B cell (primary cell): ENCODE data around the gene PTPN20. TPM values are rescaled to one million over a fixed set of nuclear protein-coding genes. Genes with fewer than 3 reads are reported as not detected.
"Not testable (repeated sequence)": the region's sequence is repeated elsewhere in the genome, so short reads cannot be mapped to it uniquely, and the experiment has no call there.

Experiments
- ATAC-seq: fragments of 200-7000 bp; cut with Tn5 transposase; one replicate; pipeline ENCODE4 v1.10.0; 2021; ENCODE audit warnings: low read depth, mild to moderate bottlenecking, moderate number of reproducible peaks, moderate library complexity
- CTCF ChIA-PET: fragments of 350-600 bp; sonication (Branson Sonifier 250); formaldehyde crosslinking; loops from one replicate; lab custom pipeline; 2021; ENCODE audit warnings: antibody characterized with exemption, inconsistent platforms; lab: Charles Lee
- POLR2A ChIA-PET: fragments of 350-600 bp; sonication (Branson Sonifier 250); formaldehyde crosslinking; loops from one replicate; lab custom pipeline; 2021; ENCODE audit warnings: antibody characterized with exemption; lab: Charles Lee
- DNase-seq: peaks from one replicate; pipeline ENCODE4 v3.0.0; 2013
- H2AFZ ChIP-seq: 2 replicates; pipeline ENCODE4 v1.6.1; 2012; ENCODE audit warnings: mild to moderate bottlenecking, low read depth, low read length; ENCODE audit not compliant: insufficient read depth, poor library complexity, severe bottlenecking
- H3K27ac ChIP-seq, 2 donors: 1 replicate in 1 of 2; 2 replicates in 1 of 2; pipeline ENCODE4 v1.5.1; 2012 to 2013; ENCODE audit warnings: low read length in 2 of 2, mild to moderate bottlenecking in 2 of 2, moderate library complexity in 1 of 2
- H3K27me3 ChIP-seq, 4 experiments: fragments of 200-600 bp in 1 of 4; sonication (generic) in 1 of 4; replicated peaks in 1 of 4; 1 replicate in 2 of 4; 2 replicates in 2 of 4; pipeline versions ENCODE4 v1.6.1 to v1.7.0; 2013 to 2016; ENCODE audit warnings: low read length in 3 of 4, mild to moderate bottlenecking in 2 of 4, mixed read lengths in 1 of 4, moderate library complexity in 1 of 4; ENCODE audit not compliant: insufficient read depth in 4 of 4, control insufficient read depth in 3 of 4; ENCODE audit errors: control extremely low read depth in 1 of 4
- H3K36me3 ChIP-seq, 2 experiments: replicated peaks in 1 of 2; 1 replicate in 1 of 2; 2 replicates in 1 of 2; pipeline versions ENCODE4 v1.6.1 to v1.7.1; 2013; ENCODE audit warnings: low read length in 1 of 2; ENCODE audit not compliant: insufficient read depth in 2 of 2, control insufficient read depth in 1 of 2; ENCODE audit errors: control extremely low read depth in 1 of 2, extremely low read depth in 1 of 2
- H3K4me1 ChIP-seq, 2 donors: fragments of 200-600 bp in 1 of 2; sonication (generic) in 1 of 2; 1 replicate in 1 of 2; 2 replicates in 1 of 2; pipeline versions ENCODE4 v1.5.1 to v1.6.1; 2013 to 2017; ENCODE audit warnings: low read length in 2 of 2; ENCODE audit not compliant: control insufficient read depth in 2 of 2, insufficient read depth in 2 of 2
- H3K4me2 ChIP-seq: replicated peaks from 2 replicates; pipeline ENCODE3; 2012; ENCODE audit warnings: mild to moderate bottlenecking, low read depth, low read length; ENCODE audit not compliant: poor library complexity, severe bottlenecking
- H3K4me3 ChIP-seq, 5 experiments: fragments of 200-600 bp in 1 of 5; sonication (generic) in 1 of 5; 1 replicate in 3 of 5; 2 replicates in 2 of 5; pipeline versions ENCODE4 v1.5.1 to v1.7.0; 2011 to 2016; ENCODE audit warnings: low read length in 4 of 5, mild to moderate bottlenecking in 4 of 5, low read depth in 2 of 5, control low read depth in 1 of 5, moderate library complexity in 1 of 5; ENCODE audit not compliant: insufficient read depth in 1 of 5; ENCODE audit errors: control extremely low read depth in 1 of 5, extremely low read depth in 1 of 5
- H3K79me2 ChIP-seq: fragments of 200-600 bp; sonication (generic); one replicate; pipeline ENCODE4 v1.6.0; 2016; ENCODE audit warnings: low read length; ENCODE audit not compliant: control insufficient read depth, insufficient read depth
- H3K9ac ChIP-seq: fragments of 200-600 bp; sonication (generic); 2 replicates; pipeline ENCODE4 v1.6.1; 2017; ENCODE audit warnings: mild to moderate bottlenecking, low read length, moderate library complexity
- H3K9me3 ChIP-seq, 3 donors: one replicate each; pipeline versions ENCODE4 v1.6.1 to v1.7.1; 2013; ENCODE audit warnings: low read length in 2 of 3; ENCODE audit not compliant: control insufficient read depth in 2 of 3, insufficient read depth in 1 of 3; ENCODE audit errors: control extremely low read depth in 1 of 3
- H4K20me1 ChIP-seq: 2 replicates; pipeline ENCODE4 v1.6.0; 2012; ENCODE audit warnings: mild to moderate bottlenecking, low read length; ENCODE audit not compliant: insufficient read depth, control insufficient read depth, poor library complexity, severe bottlenecking
- H3K27ac Mint-ChIP-seq: one replicate; pipeline ENCODE4 v1.8.0; 2021; ENCODE audit warnings: mixed read lengths
- H3K27me3 Mint-ChIP-seq: one replicate; pipeline ENCODE4 v1.8.0; 2021; ENCODE audit warnings: mixed read lengths
- H3K4me1 Mint-ChIP-seq: one replicate; pipeline ENCODE4 v1.8.0; 2021; ENCODE audit warnings: mixed read lengths
- H3K4me3 Mint-ChIP-seq: one replicate; pipeline ENCODE4 v1.8.0; 2021; ENCODE audit warnings: mixed read lengths
- H3K9me3 Mint-ChIP-seq: one replicate; pipeline ENCODE4 v1.8.0; 2022; ENCODE audit warnings: mixed read lengths; ENCODE audit not compliant: insufficient read depth
- WGBS: methylation state at CpG from one replicate; pipeline ENCODE4 v1.1.5; 2013; ENCODE audit warnings: missing lambda C conversion rate; ENCODE audit not compliant: insufficient coverage; 5-methylcytosine and 5-hydroxymethylcytosine counted together
- intact Hi-C: fragments of 100-400 bp; cut with micrococcal nuclease; formaldehyde crosslinking; loops from one replicate; pipeline ENCODE4 v1.10.0; 2022
- polyA plus RNA-seq: library from polyadenylated mRNA; depleted of rRNA; stranded (reverse); fragments of >200 nt; gene quantifications from 2 replicates; pipeline ENCODE4 v1.2.3, GENCODE V29; 2012
- total RNA-seq, 2 donors: library from RNA; stranded (reverse); fragments of 120-200 nt in 1 of 2; gene quantifications; 1 replicate in 1 of 2; 2 replicates in 1 of 2; pipeline versions ENCODE4 v1.2.3 to v1.2.4, GENCODE V29; 2013 to 2022

PTPN20 gene
- total and polyA plus RNA-seq, 2 donors (not counting 1 experiment from before 2014, with no cell fraction given), result 0.24 to 4.2 TPM

- H3K9me3 Mint-ChIP-seq, H3K4me2 ChIP-seq, intact Hi-C loops, H4K20me1 ChIP-seq, CTCF ChIA-PET, H3K27ac Mint-ChIP-seq, H3K4me3 ChIP-seq, DNase-seq, H3K4me1 ChIP-seq, POLR2A ChIA-PET, H2AFZ ChIP-seq, H3K9me3 ChIP-seq, H3K27ac ChIP-seq, H3K27me3 ChIP-seq, ATAC-seq, H3K36me3 ChIP-seq, H3K4me1 Mint-ChIP-seq, H3K9ac ChIP-seq, H3K79me2 ChIP-seq, H3K27me3 Mint-ChIP-seq, H3K4me3 Mint-ChIP-seq: not testable (repeated sequence)
Observed at GRCh38 chr10:46928810-46929209, 17.6 kb downstream of the PTPN20 start.

GRCh38 chr10:46932383-46932782 is 21.2 kb downstream of the PTPN20 start:
- H3K4me3 Mint-ChIP-seq, H3K9me3 ChIP-seq, H3K27ac ChIP-seq, POLR2A ChIA-PET, ATAC-seq, H3K27me3 Mint-ChIP-seq, H3K27me3 ChIP-seq, H3K4me3 ChIP-seq, H3K27ac Mint-ChIP-seq, H3K4me1 ChIP-seq, H3K9me3 Mint-ChIP-seq, H2AFZ ChIP-seq, H3K79me2 ChIP-seq, H3K4me2 ChIP-seq, H3K9ac ChIP-seq, intact Hi-C loops, DNase-seq, H4K20me1 ChIP-seq, CTCF ChIA-PET, H3K36me3 ChIP-seq, H3K4me1 Mint-ChIP-seq: not testable (repeated sequence)
- WGBS, result no CpG with 5 or more reads among the region's 1 CpG

GRCh38 chr10:46941091-46941490 is 29.9 kb downstream of the PTPN20 start:
- no CpG with 5 or more reads among the region's 1 CpG for WGBS
- H3K9me3 ChIP-seq, H3K4me1 Mint-ChIP-seq, H4K20me1 ChIP-seq, H3K4me3 ChIP-seq, POLR2A ChIA-PET, H3K4me3 Mint-ChIP-seq, H3K27ac ChIP-seq, H3K9ac ChIP-seq, H3K36me3 ChIP-seq, H3K27me3 Mint-ChIP-seq, H3K27ac Mint-ChIP-seq, H3K79me2 ChIP-seq, intact Hi-C loops, H3K4me1 ChIP-seq, ATAC-seq, H3K9me3 Mint-ChIP-seq, H3K4me2 ChIP-seq, CTCF ChIA-PET, DNase-seq, H2AFZ ChIP-seq, H3K27me3 ChIP-seq: not testable (repeated sequence)

DNA sequence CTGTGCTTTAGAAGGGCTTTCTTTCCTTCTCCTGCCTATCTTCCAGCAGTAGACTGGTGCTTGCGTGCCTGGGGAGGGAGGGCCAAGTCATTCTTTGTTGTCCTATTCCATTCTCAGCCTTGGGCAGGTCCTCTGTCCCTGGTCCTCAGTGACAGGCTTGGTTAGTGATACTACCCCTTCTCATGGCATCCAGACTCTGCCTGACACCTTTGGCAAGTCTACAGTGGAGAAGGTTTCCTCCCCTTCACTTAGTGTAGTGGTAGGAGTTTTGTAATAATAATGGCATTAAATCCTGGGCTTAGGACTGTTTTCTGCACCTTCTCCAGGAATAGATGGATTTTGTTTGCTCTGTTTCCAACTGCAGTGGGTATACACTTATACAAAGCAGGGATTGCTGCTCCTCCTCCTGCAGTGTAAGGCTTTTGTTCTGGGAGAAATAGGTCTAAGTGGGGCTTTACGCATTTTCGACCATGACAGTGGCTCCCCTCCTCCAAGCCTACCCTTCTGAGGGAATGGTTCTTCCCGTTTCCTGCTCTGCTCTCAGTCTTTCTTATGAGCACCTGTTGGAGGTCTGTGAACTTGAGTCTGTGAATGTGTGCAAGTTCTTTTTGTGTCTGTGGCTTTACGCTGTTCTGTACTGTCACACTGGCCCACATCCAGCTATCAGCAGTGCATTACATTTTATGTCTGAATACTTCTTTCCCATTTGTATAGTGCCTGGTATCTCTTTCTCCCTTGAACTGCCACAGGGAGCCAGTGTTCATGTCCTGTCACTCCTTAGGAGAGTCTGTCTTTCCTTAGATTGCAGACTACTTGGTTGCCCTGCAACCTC is 37.7 kb downstream of the PTPN20 start:
- H3K27me3 ChIP-seq, H4K20me1 ChIP-seq, DNase-seq, ATAC-seq, H3K4me2 ChIP-seq, H3K27ac ChIP-seq, H2AFZ ChIP-seq, H3K9me3 ChIP-seq, H3K79me2 ChIP-seq, CTCF ChIA-PET, POLR2A ChIA-PET, intact Hi-C loops, H3K36me3 ChIP-seq, H3K9ac ChIP-seq, H3K4me3 ChIP-seq, H3K27ac Mint-ChIP-seq, H3K27me3 Mint-ChIP-seq, H3K4me1 ChIP-seq, H3K4me3 Mint-ChIP-seq, H3K4me1 Mint-ChIP-seq, H3K9me3 Mint-ChIP-seq: not testable (repeated sequence)
- WGBS, result no CpG with 5 or more reads among the region's 5 CpGs
